SK-N-SH (cell line): ENCODE data around the gene PUS1.

Experiments
- CTCF ChIP-seq: fragments of 200-600 bp; sonication (generic); IDR thresholded peaks from 2 replicates; pipeline ENCODE4 v1.6.1; 2017; ENCODE audit warnings: antibody characterized with exemption, mild to moderate bottlenecking, moderate library complexity
- EZH2phosphoT487 ChIP-seq: fragments of 200-600 bp; sonication (generic); IDR thresholded peaks from 2 replicates; pipeline ENCODE4 v1.6.1; 2017; ENCODE audit warnings: low read depth, mixed run types, mild to moderate bottlenecking, antibody characterized with exemption, moderate library complexity, borderline replicate concordance

GRCh38 chr12:131901431-131902331 is 27.4 kb upstream of the PUS1 start:
- TF ChIP-seq EZH2phosphoT487 = no peak
- no peak for TF ChIP-seq CTCF
